Measurements from ENCODE around the gene NLRP6.
A peak's percentile ranks its signal among the peaks of the same experiment; 100 is the strongest.
"Not testable (repeated sequence)": the region's sequence is repeated elsewhere in the genome, so short reads cannot be mapped to it uniquely, and the experiment has no call there.

Gene NLRP6

GRCh38 chr11:308740-309665, 30.8 kb downstream of the NLRP6 start:
- H3K9me3 ChIP-seq (ENCODE audit: control extremely low read depth in 1 of 5, control insufficient read depth in 4 of 5, insufficient read depth in 2 of 5, low read depth in 1 of 5, low read length in 4 of 5); DNase-seq; POLR2A ChIA-PET; H3K36me3 ChIP-seq (ENCODE audit: control insufficient read depth in 4 of 4, insufficient read depth in 4 of 4, low read length in 3 of 4); H3K27me3 ChIP-seq (replicated peaks in 2 of 5; ENCODE audit: control insufficient read depth in 4 of 5, insufficient read depth in 5 of 5, low read length in 4 of 5): not testable (repeated sequence)
- peaks cover 10 to 73% (median 62%) of the 10 kb centered on the region in 4 experiments for H3K4me1 ChIP-seq (ENCODE audit: control extremely low read depth in 1 of 4, control insufficient read depth in 4 of 4, insufficient read depth in 4 of 4, low read length in 3 of 4)
- CTCF ChIA-PET: interaction anchor here (1.1 to 1.9 kb wide), 6 partner anchors 9 to 88 kb away, joined by 3 to 7 read pairs (median 5); no protein-coding TSS in a partner anchor
- peak overlapping the region in 1 of 2 experiments; percentile 73 for H3K27ac ChIP-seq (ENCODE audit: insufficient read depth in 1 of 2, low read depth in 1 of 2, low read length in 2 of 2, poor library complexity in 1 of 2, severe bottlenecking in 2 of 2)
- H3K4me3 ChIP-seq (ENCODE audit: control insufficient read depth in 1 of 7, extremely low read depth in 1 of 7, insufficient read depth in 4 of 7, low read depth in 2 of 7, low read length in 6 of 7): peak overlapping the region in 5 of 7 experiments; percentile 46 to 80 (median 66)
- WGBS (ENCODE audit: insufficient coverage): 78% methylated on average over 14 of the region's 24 CpGs

- H3K4me1 ChIP-seq (ENCODE audit: control extremely low read depth in 1 of 4, control insufficient read depth in 4 of 4, insufficient read depth in 4 of 4, low read length in 3 of 4): peaks cover 10 to 80% (median 68%) of the 10 kb centered on the region in 4 experiments
- peak overlapping the region in 1 of 2 experiments; percentile 73 for H3K27ac ChIP-seq (ENCODE audit: insufficient read depth in 1 of 2, low read depth in 1 of 2, low read length in 2 of 2, poor library complexity in 1 of 2, severe bottlenecking in 2 of 2)
- CTCF ChIA-PET: interaction anchor here (1.2 to 1.9 kb wide), 5 partner anchors 17 to 87 kb away, joined by 3 to 7 read pairs (median 4); no protein-coding TSS in a partner anchor
- DNase-seq; H3K9me3 ChIP-seq (ENCODE audit: control extremely low read depth in 1 of 5, control insufficient read depth in 4 of 5, insufficient read depth in 2 of 5, low read depth in 1 of 5, low read length in 4 of 5); H3K36me3 ChIP-seq (ENCODE audit: control insufficient read depth in 4 of 4, insufficient read depth in 4 of 4, low read length in 3 of 4); H3K27me3 ChIP-seq (replicated peaks in 2 of 5; ENCODE audit: control insufficient read depth in 4 of 5, insufficient read depth in 5 of 5, low read length in 4 of 5); POLR2A ChIA-PET: not testable (repeated sequence)
- WGBS (ENCODE audit: insufficient coverage): 39% methylated on average over 2 of the region's 18 CpGs
- peak overlapping the region in 5 of 7 experiments; percentile 46 to 80 (median 66) for H3K4me3 ChIP-seq (ENCODE audit: control insufficient read depth in 1 of 7, extremely low read depth in 1 of 7, insufficient read depth in 4 of 7, low read depth in 2 of 7, low read length in 6 of 7)
Measured at GRCh38 chr11:309979-310572, 31.9 kb downstream of the NLRP6 start.

- POLR2A ChIA-PET; DNase-seq; H3K36me3 ChIP-seq (ENCODE audit: control insufficient read depth in 4 of 4, insufficient read depth in 4 of 4, low read length in 3 of 4); H3K9me3 ChIP-seq (ENCODE audit: control extremely low read depth in 1 of 5, control insufficient read depth in 4 of 5, insufficient read depth in 2 of 5, low read depth in 1 of 5, low read length in 4 of 5): not testable (repeated sequence)
- H3K4me1 ChIP-seq (ENCODE audit: control extremely low read depth in 1 of 4, control insufficient read depth in 4 of 4, insufficient read depth in 4 of 4, low read length in 3 of 4): peaks cover 10 to 80% (median 72%) of the 10 kb centered on the region in 4 experiments
- WGBS (ENCODE audit: insufficient coverage): no CpG with 5 or more reads among the region's 71 CpGs
- CTCF ChIA-PET: interaction anchor here (1.8 kb wide), 1 partner anchor 38 kb away, joined by 5 read pairs; no protein-coding TSS in a partner anchor
- H3K4me3 ChIP-seq (ENCODE audit: control insufficient read depth in 1 of 7, extremely low read depth in 1 of 7, insufficient read depth in 4 of 7, low read depth in 2 of 7, low read length in 6 of 7): peak overlapping the region in 5 of 7 experiments; percentile 22 to 61 (median 29)
- H3K27ac ChIP-seq (ENCODE audit: insufficient read depth in 1 of 2, low read depth in 1 of 2, low read length in 2 of 2, poor library complexity in 1 of 2, severe bottlenecking in 2 of 2): peak overlapping the region in 1 of 2 experiments; percentile 34
- H3K27me3 ChIP-seq (replicated peaks in 2 of 5; ENCODE audit: control insufficient read depth in 4 of 5, insufficient read depth in 5 of 5, low read length in 4 of 5): peaks cover 0 to 10% (median 0%) of the 10 kb centered on the region in 5 experiments
Measured at GRCh38 chr11:311013-311748, 33.0 kb downstream of the NLRP6 start.

- ChIA-PET POLR2A (interaction anchor here (0.6 kb wide), 1 partner anchor 44 kb away, joined by 3 read pairs; no protein-coding TSS in a partner anchor), CTCF (interaction anchor here (1.0 to 1.8 kb wide), 3 partner anchors 13 to 37 kb away, joined by 3 to 5 read pairs (median 4); partner anchors contain the start of gene IFITM5)
- 66% methylated on average over 6 of the region's 14 CpGs for WGBS (ENCODE audit: insufficient coverage)
- Histone ChIP-seq H3K4me3 (ENCODE audit: control insufficient read depth in 1 of 7, extremely low read depth in 1 of 7, insufficient read depth in 4 of 7, low read depth in 2 of 7, low read length in 6 of 7) (peak overlapping the region in 2 of 7 experiments; percentile 10 to 61), H3K27ac (ENCODE audit: insufficient read depth in 1 of 2, low read depth in 1 of 2, low read length in 2 of 2, poor library complexity in 1 of 2, severe bottlenecking in 2 of 2) (peak overlapping the region in 1 of 2 experiments; percentile 82), H3K4me1 (ENCODE audit: control extremely low read depth in 1 of 4, control insufficient read depth in 4 of 4, insufficient read depth in 4 of 4, low read length in 3 of 4) (peaks cover 10 to 73% (median 70%) of the 10 kb centered on the region in 4 experiments), H3K27me3 (replicated peaks in 2 of 5; ENCODE audit: control insufficient read depth in 4 of 5, insufficient read depth in 5 of 5, low read length in 4 of 5) (peaks cover 0 to 19% (median 0%) of the 10 kb centered on the region in 5 experiments), H3K9me3 (ENCODE audit: control extremely low read depth in 1 of 5, control insufficient read depth in 4 of 5, insufficient read depth in 2 of 5, low read depth in 1 of 5, low read length in 4 of 5) (no peaks in the 10 kb centered on the region), H3K36me3 (ENCODE audit: control insufficient read depth in 4 of 4, insufficient read depth in 4 of 4, low read length in 3 of 4) (peaks cover 0 to 6% (median 2%) of the 10 kb centered on the region in 4 experiments)
- DNase-seq: no peak
Measured at GRCh38 chr11:312092-312816, 34.0 kb downstream of the NLRP6 start.

- Histone ChIP-seq H3K27me3 (replicated peaks in 2 of 5; ENCODE audit: control insufficient read depth in 4 of 5, insufficient read depth in 5 of 5, low read length in 4 of 5) (peaks cover 0 to 21% (median 0%) of the 10 kb centered on the region in 5 experiments), H3K36me3 (ENCODE audit: control insufficient read depth in 4 of 4, insufficient read depth in 4 of 4, low read length in 3 of 4) (peaks cover 0 to 10% (median 2%) of the 10 kb centered on the region in 4 experiments), H3K4me1 (ENCODE audit: control extremely low read depth in 1 of 4, control insufficient read depth in 4 of 4, insufficient read depth in 4 of 4, low read length in 3 of 4) (peaks cover 10 to 73% (median 64%) of the 10 kb centered on the region in 4 experiments), H3K27ac (ENCODE audit: insufficient read depth in 1 of 2, low read depth in 1 of 2, low read length in 2 of 2, poor library complexity in 1 of 2, severe bottlenecking in 2 of 2) (peak overlapping the region; percentile 30 to 82), H3K9me3 (ENCODE audit: control extremely low read depth in 1 of 5, control insufficient read depth in 4 of 5, insufficient read depth in 2 of 5, low read depth in 1 of 5, low read length in 4 of 5) (no peaks in the 10 kb centered on the region), H3K4me3 (ENCODE audit: control insufficient read depth in 1 of 7, extremely low read depth in 1 of 7, insufficient read depth in 4 of 7, low read depth in 2 of 7, low read length in 6 of 7) (peak overlapping the region in 6 of 7 experiments; percentile 32 to 79 (median 62))
- ChIA-PET CTCF (interaction anchor here (1.0 to 1.8 kb wide), 3 partner anchors 14 to 36 kb away, joined by 3 to 5 read pairs (median 4); partner anchors contain the start of gene IFITM5), POLR2A (no interaction called here)
- DNase-seq: no peak
- WGBS (ENCODE audit: insufficient coverage): 62% methylated on average over 5 of the region's 8 CpGs
Measured at GRCh38 chr11:313304-313786, 35.1 kb downstream of the NLRP6 start.
